GM12878 (cell line): ENCODE data around the gene KCNQ1. TPM values are rescaled to one million over a fixed set of nuclear protein-coding genes. Genes with fewer than 3 reads are reported as not detected.

Source experiments
- ATAC-seq: fragments of 200-7000 bp; cut with Tn5 transposase; 3 replicates; pipeline ENCODE4 v1.9.1; 2020; ENCODE audit warnings: mild to moderate bottlenecking, moderate library complexity
- BruUV-seq: library from RNA; stranded (reverse); fragments of 400-500 nt; replicated peaks from 2 replicates; lab custom pipeline; 2021; lab: Mats Ljungman, UMichigan
- CTCF ChIA-PET: fragments of 300-600 bp; sonication (Branson Sonifier 250); formaldehyde crosslinking; extraction: SDS; loops from one replicate; lab custom pipeline; 2021; ENCODE audit warnings: inconsistent platforms; lab: Yijun Ruan, JAX
- POLR2A ChIA-PET: fragments of 350-600 bp; formaldehyde crosslinking; extraction: SDS; loops from one replicate; lab custom pipeline; 2021; ENCODE audit warnings: inconsistent platforms; lab: Charles Lee
- RAD21 ChIA-PET: fragments of 300-600 bp; sonication (Branson Sonifier 250); formaldehyde crosslinking; loops from one replicate; lab custom pipeline; 2023; ENCODE audit warnings: antibody characterized with exemption; ENCODE audit not compliant: unreplicated experiment; lab: Charles Lee
- SMC1A ChIA-PET: fragments of 300-600 bp; sonication (Branson Sonifier 250); formaldehyde crosslinking; loops from one replicate; lab custom pipeline; 2023; ENCODE audit not compliant: unreplicated experiment, uncharacterized antibody; lab: Charles Lee
- DNase-seq: peaks from one replicate; pipeline ENCODE4 v3.0.0-alpha.2; 2011; ENCODE audit warnings: low read depth, low spot score
- FAIRE-seq: peaks from 3 replicates; lab custom pipeline; 2011; peaks lifted over from hg19 to GRCh38; lab: Jason Lieb, UNC
- H2AFZ ChIP-seq: 2 replicates; pipeline ENCODE4 v1.6.0; 2011; ENCODE audit warnings: low read depth, low read length, control low read depth; ENCODE audit not compliant: control insufficient read depth
- H3K27ac ChIP-seq: 2 replicates; pipeline ENCODE4 v1.5.1; 2011; ENCODE audit warnings: control low read depth; ENCODE audit not compliant: control insufficient read depth, insufficient read depth
- H3K27me3 ChIP-seq, 2 experiments: replicated peaks in 1 of 2; 2 replicates each; pipeline versions ENCODE4 v1.6.0 to v1.6.1; 2011; ENCODE audit warnings: low read length in 1 of 2; ENCODE audit not compliant: control insufficient read depth in 2 of 2, insufficient read depth in 2 of 2
- H3K36me3 ChIP-seq, 2 experiments: 2 replicates each; pipeline ENCODE4 v1.5.1; 2011; ENCODE audit warnings: low read length in 1 of 2; ENCODE audit not compliant: control insufficient read depth in 2 of 2, insufficient read depth in 2 of 2
- H3K4me1 ChIP-seq: 2 replicates; pipeline ENCODE4 v1.6.1; 2011; ENCODE audit warnings: mild to moderate bottlenecking, low read length, moderate library complexity, mixed read lengths; ENCODE audit not compliant: control insufficient read depth, insufficient read depth
- H3K4me2 ChIP-seq: 2 replicates; pipeline ENCODE4 v1.6.0; 2011; ENCODE audit warnings: control low read depth; ENCODE audit not compliant: control insufficient read depth, insufficient read depth
- H3K4me3 ChIP-seq: fragments of 200-600 bp; sonication (generic); 2 replicates; pipeline ENCODE4 v1.5.1; 2016
- H3K79me2 ChIP-seq: 2 replicates; pipeline ENCODE4 v1.6.0; 2011; ENCODE audit warnings: low read length; ENCODE audit not compliant: control insufficient read depth, insufficient read depth
- H3K9ac ChIP-seq: 2 replicates; pipeline ENCODE4 v1.8.0; 2011; ENCODE audit warnings: low read length, control low read depth, mixed read lengths; ENCODE audit not compliant: control insufficient read depth, insufficient read depth
- H3K9me3 ChIP-seq: replicated peaks from 3 replicates; pipeline ENCODE4 v1.5.1; 2011; ENCODE audit warnings: mild to moderate bottlenecking, low read length; ENCODE audit not compliant: control insufficient read depth, insufficient read depth
- H4K20me1 ChIP-seq: 2 replicates; pipeline ENCODE4 v1.6.0; 2011; ENCODE audit not compliant: control insufficient read depth, insufficient read depth
- EED ChIP-seq: sonication (generic); IDR thresholded peaks from 2 replicates; pipeline ENCODE4 v1.6.1; 2016; ENCODE audit warnings: antibody characterized with exemption, low read depth
- ETV6 ChIP-seq, 2 experiments: fragments of 450-650 bp in 1 of 2; IDR thresholded peaks in 1 of 2; conservative IDR thresholded peaks in 1 of 2; 2 replicates each; pipeline ENCODE4 v1.6.1; 2014; ENCODE audit warnings: antibody characterized with exemption in 1 of 2, borderline replicate concordance in 1 of 2, low read depth in 1 of 2, mild to moderate bottlenecking in 1 of 2, moderate library complexity in 1 of 2
- KLF5 ChIP-seq: fragments of 450-650 bp; IDR thresholded peaks from 2 replicates; pipeline ENCODE4 v1.6.1; 2014; ENCODE audit warnings: mild to moderate bottlenecking; ENCODE audit not compliant: partially characterized antibody
- STAT1 ChIP-seq: fragments of 450-650 bp; conservative IDR thresholded peaks from 2 replicates; pipeline ENCODE4 v1.6.1; 2014; ENCODE audit warnings: antibody characterized with exemption, mild to moderate bottlenecking
- WGBS: methylation state at CpG from one replicate; pipeline ENCODE4 v1.1.6; 2016; ENCODE audit warnings: low lambda C conversion rate; ENCODE audit not compliant: insufficient replicate concordance, insufficient coverage; ENCODE audit errors: missing lambda C conversion rate; 5-methylcytosine and 5-hydroxymethylcytosine counted together
- in situ Hi-C: fragments of 300-500 bp; cut with MboI; formaldehyde crosslinking; loops from 9 replicates; pipeline ENCODE4 v1.14.3; 2018; ENCODE audit warnings: mixed read lengths
- intact Hi-C: fragments of 100-400 bp; cut with micrococcal nuclease; formaldehyde crosslinking; loops from one replicate; pipeline ENCODE4 v1.14.2; 2022; ENCODE audit not compliant: unreplicated experiment
- polyA plus RNA-seq, 11 experiments: library from polyadenylated mRNA; depleted of rRNA in 4 of 11; unstranded in 6 of 11; stranded (reverse) in 5 of 11; fragments of >200 nt; fragmentation: Nextera tagmentation in 4 of 11; fragmentation: Illumina TruSeq in 1 of 11; extraction: Ambion mirVana in 4 of 11; extraction: Trizol in 1 of 11; gene quantifications; 1 replicate in 1 of 11; 2 replicates in 10 of 11; pipeline versions ENCODE4 v1.2.1 to v1.2.3, GENCODE V29; 2011 to 2016; ENCODE audit warnings: inconsistent platforms in 2 of 11, missing spikeins in 2 of 11, low read depth in 1 of 11
- total RNA-seq, 4 experiments: library from RNA; depleted of rRNA in 3 of 4; stranded (reverse); fragments of >200 nt in 3 of 4; fragmentation: Illumina TruSeq in 1 of 4; extraction: Trizol in 1 of 4; gene quantifications; 2 replicates each; pipeline versions ENCODE4 v1.2.1 to v1.2.3, GENCODE V29; 2013 to 2021
- TF ChIP-seq, protein P1 (sequence below): fragments of 450-650 bp; IDR thresholded peaks from 2 replicates; pipeline ENCODE4 v1.6.1; 2016; ENCODE audit warnings: mild to moderate bottlenecking, moderate library complexity, borderline replicate concordance

Gene KCNQ1
- total and polyA plus RNA-seq, 10 of the 15 experiments (the other 5 are each of a cell fraction or from before 2014, with no cell fraction given) = 0.03 to 0.15 (median 0.12) TPM; not detected in 7

- POLR2A ChIA-PET = no interaction called here
- RAD21 ChIA-PET = no interaction called here
- FAIRE-seq (no peak), ATAC-seq (no peak), DNase-seq (no peak)
- Histone ChIP-seq H3K27me3 (no peaks in the 10 kb centered on the region; a peak in 1 of 4 replicates), H3K27ac (no peak overlapping the region), H3K36me3 (no peaks in the 10 kb centered on the region)
- BruUV-seq = no TSS peak
- SMC1A ChIA-PET = no interaction called here
- CTCF ChIA-PET = no interaction called here
- TF ChIP-seq STAT1 (no peak), ETV6 (conservative IDR thresholded peaks at IDR 0.05 in 1 of 2, IDR thresholded peaks at IDR 0.05 in 1 of 2; ENCODE audit: borderline replicate concordance in 1 of 2, low read depth in 1 of 2) (no peak), EED (no peak), KLF5 (no peak)
- TF ChIP-seq, protein P1, sequence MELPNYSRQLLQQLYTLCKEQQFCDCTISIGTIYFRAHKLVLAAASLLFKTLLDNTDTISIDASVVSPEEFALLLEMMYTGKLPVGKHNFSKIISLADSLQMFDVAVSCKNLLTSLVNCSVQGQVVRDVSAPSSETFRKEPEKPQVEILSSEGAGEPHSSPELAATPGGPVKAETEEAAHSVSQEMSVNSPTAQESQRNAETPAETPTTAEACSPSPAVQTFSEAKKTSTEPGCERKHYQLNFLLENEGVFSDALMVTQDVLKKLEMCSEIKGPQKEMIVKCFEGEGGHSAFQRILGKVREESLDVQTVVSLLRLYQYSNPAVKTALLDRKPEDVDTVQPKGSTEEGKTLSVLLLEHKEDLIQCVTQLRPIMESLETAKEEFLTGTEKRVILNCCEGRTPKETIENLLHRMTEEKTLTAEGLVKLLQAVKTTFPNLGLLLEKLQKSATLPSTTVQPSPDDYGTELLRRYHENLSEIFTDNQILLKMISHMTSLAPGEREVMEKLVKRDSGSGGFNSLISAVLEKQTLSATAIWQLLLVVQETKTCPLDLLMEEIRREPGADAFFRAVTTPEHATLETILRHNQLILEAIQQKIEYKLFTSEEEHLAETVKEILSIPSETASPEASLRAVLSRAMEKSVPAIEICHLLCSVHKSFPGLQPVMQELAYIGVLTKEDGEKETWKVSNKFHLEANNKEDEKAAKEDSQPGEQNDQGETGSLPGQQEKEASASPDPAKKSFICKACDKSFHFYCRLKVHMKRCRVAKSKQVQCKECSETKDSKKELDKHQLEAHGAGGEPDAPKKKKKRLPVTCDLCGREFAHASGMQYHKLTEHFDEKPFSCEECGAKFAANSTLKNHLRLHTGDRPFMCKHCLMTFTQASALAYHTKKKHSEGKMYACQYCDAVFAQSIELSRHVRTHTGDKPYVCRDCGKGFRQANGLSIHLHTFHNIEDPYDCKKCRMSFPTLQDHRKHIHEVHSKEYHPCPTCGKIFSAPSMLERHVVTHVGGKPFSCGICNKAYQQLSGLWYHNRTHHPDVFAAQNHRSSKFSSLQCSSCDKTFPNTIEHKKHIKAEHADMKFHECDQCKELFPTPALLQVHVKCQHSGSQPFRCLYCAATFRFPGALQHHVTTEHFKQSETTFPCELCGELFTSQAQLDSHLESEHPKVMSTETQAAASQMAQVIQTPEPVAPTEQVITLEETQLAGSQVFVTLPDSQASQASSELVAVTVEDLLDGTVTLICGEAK = peak; percentile 53; the same call in 1 of the 2 replicates
- TF ChIP-seq, all 136 proteins: peak for 1
- intact Hi-C loops (no loop called here), in situ Hi-C loops (loop anchor here (5.0 kb wide), 1 partner anchor 49 kb away; no protein-coding TSS in a partner anchor)
- no peaks in the 10 kb centered on the region for H3K79me2 ChIP-seq
- no peak overlapping the region for H2AFZ ChIP-seq
- WGBS = 35% methylated on average over 18 of the region's 20 CpGs
- H3K4me2 ChIP-seq = no peak overlapping the region
- H4K20me1 ChIP-seq = no peaks in the 10 kb centered on the region
- no peak overlapping the region for H3K9ac ChIP-seq
- no peaks in the 10 kb centered on the region for H3K4me1 ChIP-seq
- no peaks in the 10 kb centered on the region for H3K9me3 ChIP-seq
- no peak overlapping the region for H3K4me3 ChIP-seq
Observed at GRCh38 chr11:2516276-2517015, 71.6 kb downstream of the KCNQ1 start.
